ENCODE measurements around the gene DAG1. TPM values are rescaled to one million over a fixed set of nuclear protein-coding genes. Genes with fewer than 3 reads are reported as not detected.

DAG1 gene
- total RNA-seq, 1 donor = 88.5 TPM

DNA sequence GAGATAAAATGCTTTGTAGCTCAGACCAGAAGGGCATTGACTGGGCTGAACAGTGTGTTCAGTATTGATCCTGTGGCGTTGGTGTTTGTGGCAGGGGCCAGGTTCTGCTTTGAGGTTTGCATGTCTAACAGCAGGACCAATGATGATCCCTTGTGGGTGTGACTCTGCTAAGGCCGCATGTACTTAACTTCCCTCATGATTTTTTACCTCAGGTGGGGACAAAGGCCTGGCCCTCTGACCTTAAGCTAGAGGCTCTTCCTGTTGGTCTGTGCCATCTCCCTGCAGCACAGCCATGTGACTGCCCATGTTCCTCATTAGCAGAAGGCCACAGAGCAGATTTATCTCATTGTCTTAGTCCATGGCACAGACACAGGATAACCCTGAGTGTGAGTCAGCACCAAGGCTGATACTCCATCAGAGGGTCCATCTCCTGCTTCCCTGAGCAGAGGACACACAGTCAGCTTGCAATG, 49.9 kb downstream of the DAG1 start:
- H3K4me3 ChIP-seq (ENCODE audit: low read depth, low read length) = no peak overlapping the region
- no peak for DNase-seq (ENCODE audit: low read depth)
- TF ChIP-seq, protein P1, sequence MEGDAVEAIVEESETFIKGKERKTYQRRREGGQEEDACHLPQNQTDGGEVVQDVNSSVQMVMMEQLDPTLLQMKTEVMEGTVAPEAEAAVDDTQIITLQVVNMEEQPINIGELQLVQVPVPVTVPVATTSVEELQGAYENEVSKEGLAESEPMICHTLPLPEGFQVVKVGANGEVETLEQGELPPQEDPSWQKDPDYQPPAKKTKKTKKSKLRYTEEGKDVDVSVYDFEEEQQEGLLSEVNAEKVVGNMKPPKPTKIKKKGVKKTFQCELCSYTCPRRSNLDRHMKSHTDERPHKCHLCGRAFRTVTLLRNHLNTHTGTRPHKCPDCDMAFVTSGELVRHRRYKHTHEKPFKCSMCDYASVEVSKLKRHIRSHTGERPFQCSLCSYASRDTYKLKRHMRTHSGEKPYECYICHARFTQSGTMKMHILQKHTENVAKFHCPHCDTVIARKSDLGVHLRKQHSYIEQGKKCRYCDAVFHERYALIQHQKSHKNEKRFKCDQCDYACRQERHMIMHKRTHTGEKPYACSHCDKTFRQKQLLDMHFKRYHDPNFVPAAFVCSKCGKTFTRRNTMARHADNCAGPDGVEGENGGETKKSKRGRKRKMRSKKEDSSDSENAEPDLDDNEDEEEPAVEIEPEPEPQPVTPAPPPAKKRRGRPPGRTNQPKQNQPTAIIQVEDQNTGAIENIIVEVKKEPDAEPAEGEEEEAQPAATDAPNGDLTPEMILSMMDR (IDR thresholded peaks at IDR 0.05; ENCODE audit: insufficient read depth, low read depth, low read length) = no peak

DNA sequence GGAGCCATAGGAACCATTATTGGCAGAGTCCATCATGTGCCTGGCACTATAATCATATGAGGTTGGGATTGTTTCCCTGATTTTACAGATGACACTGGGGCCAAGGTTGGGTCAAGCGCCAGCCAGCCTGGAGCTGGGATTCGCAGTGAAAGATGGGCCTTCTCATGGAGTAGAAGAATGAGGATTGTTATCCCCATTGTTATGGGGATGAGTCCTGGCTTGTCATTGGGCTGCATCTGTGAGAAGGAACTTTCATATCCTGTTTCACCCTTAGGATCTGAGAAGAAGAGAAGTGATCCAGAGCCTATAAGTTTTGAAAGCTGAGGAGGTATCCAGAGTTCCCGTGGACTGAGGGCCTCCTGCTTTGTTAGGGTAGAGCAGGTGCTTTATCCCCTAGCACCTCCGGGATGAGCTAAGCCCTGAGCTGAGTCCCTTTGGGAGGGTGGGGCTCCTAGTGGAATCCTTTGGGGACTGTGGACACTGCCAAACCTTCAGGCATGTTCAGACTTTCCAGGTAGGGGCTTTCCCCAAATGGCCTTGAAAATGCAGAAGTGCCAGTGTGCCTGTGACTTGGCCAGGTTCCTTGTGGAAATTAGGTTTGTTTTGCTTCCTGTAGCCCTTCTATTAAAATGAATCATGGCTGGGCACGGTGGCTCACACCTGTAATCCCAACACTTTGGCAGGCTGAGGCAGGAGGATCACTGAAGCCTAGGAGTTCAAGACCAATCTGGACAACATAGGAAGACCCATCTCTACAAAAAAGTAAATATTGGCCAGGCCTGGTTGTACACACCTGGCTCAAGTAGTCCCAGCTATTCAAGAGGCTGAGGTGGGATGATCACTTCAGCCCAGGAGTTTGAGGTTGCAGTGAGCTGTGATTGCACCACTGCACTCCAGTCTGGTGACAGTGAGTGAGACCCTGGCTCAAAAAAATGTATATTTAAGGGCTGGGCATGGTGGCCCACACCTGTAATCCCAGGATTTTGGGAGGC, 54.0 kb downstream of the DAG1 start:
- TF ChIP-seq, protein P1 (IDR thresholded peaks at IDR 0.05; ENCODE audit: insufficient read depth, low read depth, low read length) = no peak
- H3K4me3 ChIP-seq (ENCODE audit: low read depth, low read length) = no peak overlapping the region
- DNase-seq (ENCODE audit: low read depth) = no peak

DNA sequence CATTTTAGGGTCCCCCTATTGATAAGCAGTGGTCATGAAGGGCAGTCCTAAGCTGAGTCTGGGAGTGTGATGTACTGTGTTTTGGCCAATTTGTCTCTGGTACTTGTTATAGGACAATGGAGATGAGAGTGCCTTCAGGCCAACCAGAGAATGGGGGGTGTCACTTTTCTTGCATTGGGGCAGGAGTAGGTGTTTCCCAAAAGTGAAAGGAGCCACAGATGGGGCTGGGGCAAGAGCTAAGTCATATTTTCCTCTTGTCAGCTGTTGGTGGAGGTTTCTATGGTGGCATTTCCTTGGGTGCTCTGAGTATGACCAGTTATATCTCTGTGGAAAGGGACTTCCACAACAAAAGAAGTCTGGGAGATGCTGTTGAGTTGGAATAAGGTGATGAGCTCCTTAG, 59.5 kb downstream of the DAG1 start:
- DNase-seq (ENCODE audit: low read depth) = no peak
- H3K4me3 ChIP-seq (ENCODE audit: low read depth, low read length) = no peak overlapping the region
- TF ChIP-seq, protein P1 (IDR thresholded peaks at IDR 0.05; ENCODE audit: insufficient read depth, low read depth, low read length) = no peak

DNA sequence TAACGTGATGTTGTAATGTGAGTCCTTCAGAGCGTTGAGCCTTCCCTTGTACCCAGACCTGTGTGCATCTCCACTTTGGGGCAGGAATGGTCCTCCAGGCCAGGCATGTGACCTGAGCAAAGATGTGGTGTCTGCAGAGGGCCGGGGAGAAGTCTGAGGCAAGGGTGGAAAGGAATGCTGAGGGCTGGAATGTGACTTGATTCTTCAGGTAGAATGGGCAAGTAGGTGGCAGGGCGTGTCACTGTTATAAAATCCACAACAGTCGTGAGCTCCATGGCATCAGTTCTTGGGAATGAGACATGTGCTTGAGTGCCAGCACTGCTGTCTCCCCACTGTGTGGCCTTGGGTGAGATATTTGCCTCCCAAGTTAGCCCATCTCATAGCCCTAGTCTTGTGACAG, 60.2 kb downstream of the DAG1 start:
- TF ChIP-seq, protein P1 (IDR thresholded peaks at IDR 0.05; ENCODE audit: insufficient read depth, low read depth, low read length) = no peak
- DNase-seq (ENCODE audit: low read depth) = no peak
- no peak overlapping the region for H3K4me3 ChIP-seq (ENCODE audit: low read depth, low read length)

DNA sequence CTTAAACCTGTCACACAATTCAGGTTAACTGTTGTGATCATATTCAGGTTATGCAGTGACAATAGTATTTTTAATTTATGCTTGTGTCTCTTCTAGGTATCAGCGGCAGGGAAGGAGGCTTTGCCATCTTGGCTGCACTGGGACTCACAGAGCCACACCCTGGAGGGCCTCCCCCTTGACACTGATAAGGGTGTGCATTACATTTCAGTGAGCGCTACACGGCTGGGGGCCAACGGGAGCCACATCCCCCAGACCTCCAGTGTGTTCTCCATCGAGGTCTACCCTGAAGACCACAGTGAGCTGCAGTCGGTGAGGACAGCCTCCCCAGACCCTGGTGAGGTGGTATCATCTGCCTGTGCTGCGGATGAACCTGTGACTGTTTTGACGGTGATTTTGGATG, 60.6 kb downstream of the DAG1 start:
- no peak overlapping the region for H3K4me3 ChIP-seq (ENCODE audit: low read depth, low read length)
- TF ChIP-seq, protein P1 (IDR thresholded peaks at IDR 0.05; ENCODE audit: insufficient read depth, low read depth, low read length) = no peak

DNA sequence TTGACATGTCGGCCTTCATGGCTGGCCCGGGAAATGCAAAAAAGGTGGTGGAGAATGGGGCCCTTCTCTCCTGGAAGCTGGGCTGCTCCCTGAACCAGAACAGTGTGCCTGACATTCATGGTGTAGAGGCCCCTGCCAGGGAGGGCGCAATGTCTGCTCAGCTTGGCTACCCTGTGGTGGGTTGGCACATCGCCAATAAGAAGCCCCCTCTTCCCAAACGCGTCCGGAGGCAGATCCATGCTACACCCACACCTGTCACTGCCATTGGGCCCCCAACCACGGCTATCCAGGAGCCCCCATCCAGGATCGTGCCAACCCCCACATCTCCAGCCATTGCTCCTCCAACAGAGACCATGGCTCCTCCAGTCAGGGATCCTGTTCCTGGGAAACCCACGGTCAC, 61.2 kb downstream of the DAG1 start:
- DNase-seq (ENCODE audit: low read depth) = no peak
- TF ChIP-seq, protein P1 (IDR thresholded peaks at IDR 0.05; ENCODE audit: insufficient read depth, low read depth, low read length) = no peak
- H3K4me3 ChIP-seq (ENCODE audit: low read depth, low read length) = no peak overlapping the region

More for the DNA sequence above, 60.6 kb downstream of the DAG1 start:
- no peak for DNase-seq (ENCODE audit: low read depth)

Data from fibroblast of villous mesenchyme (primary cell).